SK-N-DZ (cell line): ENCODE data around the gene AMZ2.
"Not testable (repeated sequence)": the region's sequence is repeated elsewhere in the genome, so short reads cannot be mapped to it uniquely, and the experiment has no call there.

Source experiments
- DNase-seq: peaks from one replicate; pipeline ENCODE4 v3.0.0-alpha.2; 2015; ENCODE audit warnings: low spot score

The AMZ2 gene

GRCh38 chr17:68220186-68220585, 27.7 kb upstream of the AMZ2 start:
- DNase-seq, result not testable (repeated sequence)

- DNase-seq, result not testable (repeated sequence)
Measured at GRCh38 chr17:68220786-68221185, 27.1 kb upstream of the AMZ2 start.

GRCh38 chr17:68221786-68222185, 26.1 kb upstream of the AMZ2 start:
- DNase-seq, result no peak

- DNase-seq, result no peak
Measured at GRCh38 chr17:68222606-68223005, 25.2 kb upstream of the AMZ2 start.

GRCh38 chr17:68225055-68225454, 22.8 kb upstream of the AMZ2 start:
- DNase-seq, result not testable (repeated sequence)

- not testable (repeated sequence) for DNase-seq
Measured at GRCh38 chr17:68228039-68228680, 19.7 kb upstream of the AMZ2 start.

- DNase-seq, result no peak
Measured at GRCh38 chr17:68228817-68229570, 18.8 kb upstream of the AMZ2 start.

GRCh38 chr17:68229619-68230018, 18.2 kb upstream of the AMZ2 start:
- no peak for DNase-seq

GRCh38 chr17:68231131-68231530, 16.7 kb upstream of the AMZ2 start:
- DNase-seq, result not testable (repeated sequence)

- DNase-seq, result no peak
Measured at GRCh38 chr17:68231541-68231940, 16.3 kb upstream of the AMZ2 start.

GRCh38 chr17:68232741-68233140, 15.1 kb upstream of the AMZ2 start:
- not testable (repeated sequence) for DNase-seq

- DNase-seq, result not testable (repeated sequence)
Measured at GRCh38 chr17:68234726-68235335, 13.0 kb upstream of the AMZ2 start.

- DNase-seq, result not testable (repeated sequence)
Measured at GRCh38 chr17:68235336-68235791, 12.5 kb upstream of the AMZ2 start.

GRCh38 chr17:68237369-68238163, 10.3 kb upstream of the AMZ2 start:
- not testable (repeated sequence) for DNase-seq

- no peak for DNase-seq
Measured at GRCh38 chr17:68238164-68238870, 9.5 kb upstream of the AMZ2 start.

GRCh38 chr17:68238871-68239253, 9.0 kb upstream of the AMZ2 start:
- DNase-seq, result no peak

- no peak for DNase-seq
Measured at GRCh38 chr17:68239632-68240366, 8.0 kb upstream of the AMZ2 start.

GRCh38 chr17:68246271-68247028, 1.4 kb upstream of the AMZ2 start:
- no peak for DNase-seq

- peak; percentile 82 for DNase-seq
Measured at GRCh38 chr17:68248199-68248825, 469 bp downstream of the AMZ2 start.
